HCT116 (cell line): ENCODE results near the gene TMEM154.

Experiments used
- CTCF ChIP-seq, 3 experiments: fragments of 200-600 bp in 1 of 3; sonication (generic) in 1 of 3; IDR thresholded peaks in 2 of 3; conservative IDR thresholded peaks in 1 of 3; 2 replicates each; pipeline ENCODE4 v1.5.1; 2012 to 2017; ENCODE audit warnings: low read depth in 2 of 3, low read length in 2 of 3, antibody characterized with exemption in 1 of 3, borderline replicate concordance in 1 of 3, control low read depth in 1 of 3, mild to moderate bottlenecking in 1 of 3, mixed read lengths in 1 of 3, mixed run types in 1 of 3, moderate library complexity in 1 of 3; ENCODE audit not compliant: insufficient read depth in 1 of 3
- EZH2 ChIP-seq: fragments of 200-600 bp; sonication (generic); IDR thresholded peaks from 2 replicates; pipeline ENCODE4 v1.6.1; 2017; ENCODE audit warnings: antibody characterized with exemption, mixed run types
- FOSL1 ChIP-seq: IDR thresholded peaks from 2 replicates; pipeline ENCODE4 v1.6.1; 2012; ENCODE audit warnings: low read depth
- JUND ChIP-seq: IDR thresholded peaks from 2 replicates; pipeline ENCODE4 v1.6.1; 2012
- MAX ChIP-seq: IDR thresholded peaks from 2 replicates; pipeline ENCODE4 v1.6.1; 2012
- POLR2A ChIP-seq: IDR thresholded peaks from 2 replicates; pipeline ENCODE4 v1.7.0; 2011; ENCODE audit warnings: borderline replicate concordance; ENCODE audit not compliant: insufficient read depth, insufficient read length; ENCODE audit errors: extremely low read depth
- POLR2AphosphoS5 ChIP-seq: IDR thresholded peaks from 2 replicates; pipeline ENCODE4 v1.6.1; 2011; ENCODE audit warnings: mild to moderate bottlenecking, low read depth, low read length, moderate library complexity
- REST ChIP-seq: IDR thresholded peaks from 2 replicates; pipeline ENCODE4 v1.6.1; 2012; ENCODE audit warnings: low read depth
- SIN3A ChIP-seq: IDR thresholded peaks from 2 replicates; pipeline ENCODE4 v1.6.1; 2012; ENCODE audit warnings: low read depth
- YY1 ChIP-seq: IDR thresholded peaks from 2 replicates; pipeline ENCODE4 v1.6.1; 2011; ENCODE audit warnings: low read length, low read depth, moderate library complexity, mild to moderate bottlenecking; ENCODE audit not compliant: insufficient replicate concordance; ENCODE audit errors: extremely low read depth
- ZFX ChIP-seq: fragments of 450-650 bp; IDR thresholded peaks from 2 replicates; pipeline ENCODE4 v1.6.1; 2017

- TF ChIP-seq JUND (no peak), CTCF (IDR thresholded peaks at IDR 0.05 in 2 of 3, conservative IDR thresholded peaks at IDR 0.05 in 1 of 3; ENCODE audit: borderline replicate concordance in 1 of 3, insufficient read depth in 1 of 3, low read depth in 2 of 3, low read length in 2 of 3) (no peak), REST (no peak), SIN3A (no peak), POLR2AphosphoS5 (no peak), POLR2A (no peak), MAX (no peak), ZFX (no peak), YY1 (no peak), FOSL1 (no peak), EZH2 (no peak)
Observed at GRCh38 chr4:152601156-152601555, 78.6 kb downstream of the TMEM154 start.
